Activated CD4-positive, alpha-beta T cell treated with anti-CD3 and anti-CD28 coated beads, Interleukin-2, amount 50 U/mL, for 4 hours (primary cell): ENCODE measurements around the gene SMG5.
"Not testable (repeated sequence)": the region's sequence is repeated elsewhere in the genome, so short reads cannot be mapped to it uniquely, and the experiment has no call there.

Experiments used
- DNase-seq, 2 experiments: peaks; one replicate each; pipeline ENCODE4 v3.0.0-alpha.2; 2020

The SMG5 gene

DNA sequence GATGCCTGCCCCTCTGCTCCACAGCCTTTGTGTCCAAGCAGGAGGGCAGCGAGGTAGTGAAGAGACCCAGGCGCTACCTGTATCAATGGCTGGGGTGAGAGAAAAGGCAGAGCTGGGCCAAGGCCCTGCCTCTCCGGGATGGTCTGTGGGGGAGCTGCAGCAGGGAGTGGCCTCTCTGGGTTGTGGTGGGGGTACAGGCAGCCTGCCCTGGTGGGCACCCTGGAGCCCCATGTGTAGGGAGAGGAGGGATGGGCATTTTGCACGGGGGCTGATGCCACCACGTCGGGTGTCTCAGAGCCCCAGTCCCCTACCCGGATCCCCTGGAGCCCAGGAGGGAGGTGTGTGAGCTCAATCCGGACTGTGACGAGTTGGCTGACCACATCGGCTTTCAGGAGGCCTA, 39.9 kb downstream of the SMG5 start:
- DNase-seq, result no peak

DNA sequence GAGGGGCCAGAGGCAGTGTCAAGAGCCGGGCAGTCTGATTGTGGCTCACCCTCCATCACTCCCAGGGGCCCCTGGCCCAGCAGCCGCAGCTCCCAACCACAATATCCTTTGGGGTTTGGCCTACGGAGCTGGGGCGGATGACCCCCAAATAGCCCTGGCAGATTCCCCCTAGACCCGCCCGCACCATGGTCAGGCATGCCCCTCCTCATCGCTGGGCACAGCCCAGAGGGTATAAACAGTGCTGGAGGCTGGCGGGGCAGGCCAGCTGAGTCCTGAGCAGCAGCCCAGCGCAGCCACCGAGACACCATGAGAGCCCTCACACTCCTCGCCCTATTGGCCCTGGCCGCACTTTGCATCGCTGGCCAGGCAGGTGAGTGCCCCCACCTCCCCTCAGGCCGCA, 40.7 kb downstream of the SMG5 start, which contains the start of gene BGLAP:
TSS of gene BGLAP (plus strand) at position 259 of the 400 bp plus-strand sequence. CDS start at position 307, 48 bp downstream.
- DNase-seq, result no peak

DNA sequence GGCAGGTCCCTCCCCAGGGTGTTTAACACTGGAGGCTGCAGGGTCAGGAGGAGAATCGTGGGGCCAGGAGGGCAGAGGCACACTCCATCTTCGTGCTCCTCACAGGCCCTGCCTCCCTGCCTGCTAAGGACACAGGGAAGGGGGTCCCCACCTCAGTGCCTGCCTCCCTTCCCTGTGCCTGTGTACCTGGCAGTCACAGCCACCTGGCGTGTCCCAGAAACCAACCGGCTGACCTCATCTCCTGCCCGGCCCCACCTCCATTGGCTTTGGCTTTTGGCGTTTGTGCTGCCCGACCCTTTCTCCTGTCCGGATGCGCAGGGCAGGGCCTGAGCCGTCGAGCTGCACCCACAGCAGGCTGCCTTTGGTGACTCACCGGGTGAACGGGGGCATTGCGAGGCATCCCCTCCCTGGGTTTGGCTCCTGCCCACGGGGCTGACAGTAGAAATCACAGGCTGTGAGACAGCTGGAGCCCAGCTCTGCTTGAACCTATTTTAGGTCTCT, 41.3 kb downstream of the SMG5 start:
- DNase-seq, result no peak

DNA sequence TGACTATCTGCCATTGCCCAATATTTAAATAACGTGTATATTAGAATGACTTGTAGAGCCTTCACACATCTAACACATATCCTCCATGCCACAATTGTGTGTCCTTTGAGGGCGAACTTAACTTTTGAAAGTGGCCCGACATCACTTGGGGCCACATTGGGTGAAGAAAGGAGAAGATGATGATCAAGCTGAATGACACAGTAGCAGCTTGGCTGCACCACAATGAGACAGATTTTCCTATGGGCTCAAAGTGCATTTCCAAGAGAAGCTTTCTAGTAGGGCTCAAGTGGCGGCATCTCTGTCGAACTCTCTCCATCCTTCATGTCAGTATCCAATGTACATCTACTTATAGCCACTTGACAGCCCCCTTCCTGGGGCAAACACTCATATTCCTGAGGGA, 44.4 kb downstream of the SMG5 start:
- DNase-seq, result no peak

GRCh38 chr1:156236164-156236563, 46.5 kb downstream of the SMG5 start:
- no peak for DNase-seq

- DNase-seq, result no peak
Measured at GRCh38 chr1:156233426-156234127, 49.0 kb downstream of the SMG5 start.

DNA sequence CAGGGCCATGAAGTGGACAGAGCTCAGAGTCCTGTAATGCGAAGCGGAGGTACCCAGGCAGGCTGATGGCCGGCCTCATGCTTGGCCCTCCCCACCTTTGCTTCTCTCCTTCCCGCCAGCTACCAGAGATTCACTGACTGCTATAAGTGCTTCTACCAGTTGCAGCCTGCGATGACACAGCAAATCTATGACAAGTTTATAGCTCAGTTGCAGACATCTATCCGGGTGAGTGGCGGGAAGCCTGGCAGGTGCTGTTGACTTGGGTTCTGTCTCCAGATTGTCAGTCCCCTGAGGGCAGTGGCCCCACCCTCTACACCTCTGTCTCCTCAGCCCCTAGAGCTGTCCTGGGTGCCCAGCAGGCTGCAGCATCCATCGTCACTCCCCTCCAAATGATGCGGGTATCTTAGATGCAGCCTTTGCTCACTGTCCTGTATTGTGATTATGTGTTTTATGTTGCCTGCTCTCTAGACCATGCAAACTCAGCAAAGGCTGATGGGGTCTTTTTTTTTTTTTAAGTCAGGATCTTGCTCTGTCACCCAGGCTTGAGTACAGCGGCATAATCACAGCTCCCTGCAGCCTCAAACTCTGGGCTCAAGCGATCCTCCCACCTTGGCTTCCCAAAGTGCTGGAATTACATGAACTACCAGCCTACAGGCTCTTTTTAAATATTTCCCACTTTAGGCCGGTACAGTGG, 50.3 kb downstream of the SMG5 start:
- no peak for DNase-seq

GRCh38 chr1:156230473-156230837, 52.2 kb downstream of the SMG5 start:
- no peak for DNase-seq

DNA sequence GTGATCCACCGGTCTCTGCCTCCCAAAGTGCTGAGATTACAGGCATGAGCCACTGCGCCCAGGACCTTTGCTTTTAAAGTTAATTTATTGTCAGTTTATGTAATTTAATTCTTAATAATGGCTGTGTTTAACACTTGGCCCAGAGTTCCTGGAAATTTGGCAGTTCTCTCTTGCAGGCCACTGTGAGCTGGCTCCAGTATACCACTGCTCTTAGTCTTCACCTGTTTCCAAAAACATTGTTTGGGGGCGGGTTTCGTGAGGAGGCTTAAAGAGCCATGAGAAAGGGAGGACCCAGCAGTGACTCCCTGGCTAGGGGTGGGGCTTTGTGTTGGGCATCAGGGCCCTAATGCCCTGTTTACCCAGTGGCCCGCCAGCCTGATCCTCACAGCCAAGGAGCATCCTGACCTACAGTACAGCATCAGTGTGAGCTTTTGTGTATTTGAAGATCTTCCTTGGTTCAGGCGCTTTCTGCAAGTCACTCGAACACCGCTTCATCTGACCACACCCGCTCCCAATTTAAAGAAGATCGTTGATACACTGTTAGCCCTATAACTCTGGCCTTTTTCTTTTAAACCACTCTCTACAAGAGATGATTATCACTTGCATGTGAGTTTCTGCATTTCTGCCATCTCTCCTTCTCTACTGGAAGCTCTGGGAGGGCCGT, 52.7 kb downstream of the SMG5 start:
- DNase-seq, result no peak

- no peak for DNase-seq
Measured at GRCh38 chr1:156228501-156228900, 54.1 kb downstream of the SMG5 start.

DNA sequence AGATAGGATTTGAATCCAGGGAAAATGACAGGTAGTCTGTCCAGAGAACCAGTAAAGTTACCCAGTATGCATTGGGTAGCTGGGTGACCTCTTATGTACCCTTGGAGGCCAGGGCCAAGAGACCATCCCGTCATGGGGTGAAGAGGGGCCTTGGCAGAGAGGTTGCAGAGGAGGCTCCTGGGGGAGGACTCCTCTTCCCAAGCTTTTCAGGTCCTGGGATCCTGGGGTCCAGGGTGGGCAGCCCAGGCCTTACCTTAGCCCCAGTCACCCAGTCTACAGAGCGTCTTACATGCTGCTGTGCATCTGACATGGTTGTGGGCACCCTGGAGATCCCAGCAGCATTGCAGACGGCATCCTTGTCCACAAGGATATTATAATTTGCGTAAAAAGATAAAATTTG, 55.8 kb downstream of the SMG5 start:
- no peak for DNase-seq

DNA sequence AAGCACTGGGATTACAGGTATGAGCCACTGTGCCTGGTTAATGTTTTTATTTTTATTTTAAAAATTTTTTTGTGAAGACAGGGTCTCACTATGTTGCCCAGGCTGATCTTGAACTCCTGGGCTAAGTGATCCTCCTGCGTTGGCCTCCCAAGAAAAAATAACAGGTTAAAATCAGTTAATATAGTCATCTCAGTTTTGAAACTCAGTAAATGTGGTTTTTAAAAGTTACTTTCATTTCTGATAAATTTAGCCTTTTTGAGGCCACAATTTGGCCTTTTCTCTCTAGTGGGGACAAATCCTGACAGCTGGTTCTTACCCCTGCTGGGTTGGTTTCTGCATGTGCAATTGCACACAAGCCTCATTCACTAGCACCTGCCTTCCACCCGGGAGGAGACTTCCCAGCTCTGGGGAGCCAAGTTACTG, 56.5 kb downstream of the SMG5 start:
- no peak for DNase-seq

DNA sequence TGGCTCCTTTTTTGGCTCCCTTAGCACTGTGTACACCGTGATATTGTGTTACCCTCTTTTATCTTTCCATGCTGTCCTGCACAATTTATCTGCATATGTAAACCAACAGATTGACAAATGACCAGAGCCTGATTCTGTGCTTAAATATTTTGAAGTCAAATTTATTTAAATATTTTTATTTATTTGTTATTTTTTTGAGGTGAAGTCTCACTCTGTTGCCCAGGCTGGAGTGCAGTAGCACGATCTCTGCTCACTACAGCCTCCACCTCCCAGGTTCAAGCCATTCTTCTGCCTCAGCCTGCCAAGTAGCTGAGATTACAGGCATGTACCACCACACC, 57.0 kb downstream of the SMG5 start:
- DNase-seq, result no peak

GRCh38 chr1:156221986-156222692, 60.5 kb downstream of the SMG5 start:
- no peak for DNase-seq

GRCh38 chr1:156220226-156220625, 62.4 kb downstream of the SMG5 start:
- no peak for DNase-seq

- DNase-seq, result peak; percentile 16 to 34
Measured at GRCh38 chr1:156217871-156218270, 64.8 kb downstream of the SMG5 start.

GRCh38 chr1:156216361-156217086, 66.1 kb downstream of the SMG5 start:
- not testable (repeated sequence) for DNase-seq

DNA sequence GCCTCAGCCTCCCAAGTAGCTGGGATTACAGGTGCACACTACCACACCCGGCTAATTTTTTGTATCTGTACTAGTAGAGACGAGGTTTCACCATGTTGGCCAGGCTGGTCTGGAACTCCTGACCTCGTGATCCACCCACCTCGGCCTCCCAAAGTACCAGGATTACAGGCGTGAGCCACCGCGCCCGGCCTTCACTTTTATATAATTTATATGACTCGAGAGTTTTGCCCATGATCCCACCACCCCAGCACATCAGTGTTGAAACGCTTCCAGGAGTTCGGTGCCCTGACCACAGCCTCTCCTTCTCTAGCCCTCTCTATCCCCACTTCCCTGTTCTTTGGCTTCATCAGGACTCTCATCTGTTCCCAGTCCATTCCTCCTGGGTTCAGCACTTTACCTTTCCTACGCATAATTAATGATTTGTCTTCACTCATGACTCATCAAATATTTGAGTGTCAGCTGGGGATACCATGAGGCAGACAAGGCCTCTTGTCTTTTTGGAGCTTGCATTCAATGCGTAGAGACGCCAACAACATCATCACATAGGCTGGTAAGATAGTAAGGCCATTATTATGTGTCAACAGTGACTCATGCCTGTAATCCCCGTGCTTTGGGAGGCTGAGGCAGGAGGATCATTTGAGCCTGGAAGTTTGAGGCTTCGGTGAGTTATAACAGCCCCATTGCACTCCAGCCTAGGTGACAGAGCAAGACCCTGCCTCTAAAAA, 68.4 kb downstream of the SMG5 start:
- DNase-seq, result no peak

GRCh38 chr1:156213644-156213966, 69.0 kb downstream of the SMG5 start:
- DNase-seq, result no peak

DNA sequence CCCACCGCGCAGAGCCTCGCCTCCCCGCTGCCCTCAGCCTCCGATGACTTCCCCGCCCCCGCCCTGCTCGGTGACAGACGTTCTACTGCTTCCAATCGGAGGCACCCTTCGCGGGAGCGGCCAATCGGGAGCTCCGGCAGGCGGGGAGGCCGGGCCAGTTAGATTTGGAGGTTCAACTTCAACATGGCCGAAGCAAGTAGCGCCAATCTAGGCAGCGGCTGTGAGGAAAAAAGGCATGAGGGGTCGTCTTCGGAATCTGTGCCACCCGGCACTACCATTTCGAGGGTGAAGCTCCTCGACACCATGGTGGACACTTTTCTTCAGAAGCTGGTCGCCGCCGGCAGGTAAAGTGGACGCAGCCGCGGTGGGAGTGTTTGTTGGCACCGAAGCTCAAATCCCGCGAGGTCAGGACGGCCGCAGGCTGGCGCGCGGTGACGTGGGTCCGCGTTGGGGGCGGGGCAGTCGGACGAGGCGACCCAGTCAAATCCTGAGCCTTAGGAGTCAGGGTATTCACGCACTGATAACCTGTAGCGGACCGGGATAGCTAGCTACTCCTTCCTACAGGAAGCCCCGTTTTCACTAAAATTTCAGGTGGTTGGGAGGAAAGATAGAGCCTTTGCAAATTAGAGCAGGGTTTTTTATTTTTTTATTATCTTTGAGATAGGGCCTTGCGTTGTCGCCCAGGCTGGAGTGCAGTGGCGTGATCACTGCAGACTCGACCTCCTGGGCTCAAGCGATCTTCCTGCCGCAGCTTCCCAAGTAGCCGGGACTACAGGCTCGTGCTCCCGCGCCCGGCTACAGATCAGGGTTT, 69.6 kb downstream of the SMG5 start, which contains the start of gene PMF1:
TSS of gene PMF1 (plus strand) at position 175 of the 811 bp plus-strand sequence. CDS start at position 184, 9 bp downstream.
- peak; percentile 94 for DNase-seq

- DNase-seq, result no peak
Measured at GRCh38 chr1:156212130-156212529, 70.5 kb downstream of the SMG5 start.
